OCI-LY3 (cell line): Measurements from ENCODE around the gene TLCD5.

Experiments used
- H2AFZ ChIP-seq: fragments of 200-600, 300-600 bp; shearing (Covaris generic); 2 replicates; pipeline ENCODE4 v1.6.0; 2014; ENCODE audit warnings: antibody characterized with exemption, low read depth, low read length
- H3K27ac ChIP-seq: fragments of 200-600, 300-600 bp; sonication (generic); 2 replicates; pipeline ENCODE4 v1.5.1; 2014; ENCODE audit warnings: mild to moderate bottlenecking, low read length, moderate library complexity, mixed read lengths
- H3K27me3 ChIP-seq: fragments of 200-600, 300-600 bp; sonication (generic); 2 replicates; pipeline ENCODE4 v1.6.1; 2014; ENCODE audit warnings: low read depth, low read length, mixed read lengths
- H3K36me3 ChIP-seq: fragments of 200-600, 300-600 bp; sonication (generic); replicated peaks from 2 replicates; pipeline ENCODE3; 2014; ENCODE audit warnings: low read depth, low read length, mixed read lengths
- H3K4me1 ChIP-seq: fragments of 300-600, 200-600 bp; sonication (generic); 2 replicates; pipeline ENCODE4 v1.6.1; 2014; ENCODE audit warnings: low read length, mixed read lengths
- H3K4me2 ChIP-seq: fragments of 200-600, 300-600 bp; sonication (generic); 2 replicates; pipeline ENCODE4 v1.6.1; 2014; ENCODE audit warnings: low read length, mixed read lengths
- H3K4me3 ChIP-seq: fragments of 300-600, 200-600 bp; sonication (generic); 2 replicates; pipeline ENCODE4 v1.5.1; 2014; ENCODE audit warnings: antibody characterized with exemption, mild to moderate bottlenecking, low read length, moderate library complexity
- H3K79me2 ChIP-seq: fragments of 300-600, 200-600 bp; shearing (Covaris generic); 2 replicates; pipeline ENCODE4 v1.6.1; 2014; ENCODE audit warnings: mild to moderate bottlenecking, low read length, mixed read lengths
- H3K9ac ChIP-seq: fragments of 300-600, 200-600 bp; shearing (Covaris generic); 2 replicates; pipeline ENCODE4 v1.6.0; 2014; ENCODE audit warnings: mild to moderate bottlenecking, low read length, moderate library complexity
- H3K9me3 ChIP-seq: fragments of 200-600, 300-600 bp; shearing (Covaris generic); 2 replicates; pipeline ENCODE4 v1.6.1; 2014; ENCODE audit warnings: low read length, mixed read lengths; ENCODE audit not compliant: insufficient read depth
- H4K20me1 ChIP-seq: fragments of 200-600, 300-600 bp; sonication (generic); 2 replicates; pipeline ENCODE4 v1.6.1; 2016; ENCODE audit warnings: low read length, mixed read lengths; ENCODE audit not compliant: insufficient read depth
- CTCF ChIP-seq: fragments of 200-600, 300-600 bp; sonication (generic); IDR thresholded peaks from 2 replicates; pipeline ENCODE4 v1.5.1; 2014; ENCODE audit warnings: antibody characterized with exemption, low read length, low read depth
- EZH2phosphoT487 ChIP-seq: fragments of 200-600 bp; shearing (Covaris generic); IDR thresholded peaks from 2 replicates; pipeline ENCODE4 v1.6.1; 2018; ENCODE audit warnings: antibody characterized with exemption, mixed run types, low read depth

The TLCD5 gene

DNA sequence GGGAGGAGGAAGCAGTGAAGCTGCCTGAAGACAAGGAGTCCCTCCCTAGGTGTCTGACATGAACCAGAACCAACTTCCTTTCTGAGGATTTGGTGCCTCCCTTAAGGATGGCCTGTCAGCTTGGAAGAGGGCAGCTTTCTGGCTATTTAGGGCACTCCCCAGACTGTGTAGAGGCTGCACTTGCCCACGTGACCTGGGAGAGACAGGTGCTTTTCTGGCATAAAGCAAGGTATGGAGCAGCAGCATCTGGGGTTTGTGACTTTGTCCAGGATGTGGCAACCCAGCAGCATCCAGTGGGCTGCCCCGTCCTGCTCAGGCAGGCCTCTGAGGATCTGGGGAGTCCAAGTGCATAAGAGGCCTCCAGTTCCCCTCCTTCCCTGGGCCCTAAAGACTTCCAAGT is 42.0 kb upstream of the TLCD5 start:
- Histone ChIP-seq H3K4me1 (no peaks in the 10 kb centered on the region), H3K79me2 (no peaks in the 10 kb centered on the region), H3K9ac (no peak overlapping the region), H3K27me3 (peaks cover 20% of the 10 kb centered on the region), H3K9me3 (no peaks in the 10 kb centered on the region), H3K4me2 (no peak overlapping the region), H3K27ac (no peak overlapping the region), H2AFZ (no peak overlapping the region), H4K20me1 (no peaks in the 10 kb centered on the region), H3K4me3 (no peak overlapping the region), H3K36me3 (no peaks in the 10 kb centered on the region)
- TF ChIP-seq CTCF (no peak), EZH2phosphoT487 (no peak)

DNA sequence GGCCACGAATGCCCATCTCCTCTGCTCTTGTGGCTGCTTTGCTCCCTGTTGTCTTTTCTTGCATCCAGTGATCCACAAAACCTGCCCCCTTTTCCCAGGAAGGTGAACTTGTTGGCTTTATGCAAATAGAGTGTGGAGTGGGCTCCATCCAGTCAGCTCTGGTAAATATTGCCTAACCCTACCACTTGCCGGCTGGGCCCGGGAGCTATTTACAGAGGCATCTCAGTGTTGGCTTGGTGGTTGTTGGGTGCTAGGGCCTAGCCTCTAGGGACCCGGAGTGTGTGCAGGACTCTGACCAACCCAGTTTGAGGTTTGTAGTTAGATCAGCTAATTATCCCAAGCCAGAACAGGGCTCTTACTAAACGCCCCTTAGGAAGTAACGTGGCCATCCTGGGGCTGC is 40.8 kb upstream of the TLCD5 start:
- Histone ChIP-seq H3K27ac (no peak overlapping the region), H3K36me3 (no peaks in the 10 kb centered on the region), H3K27me3 (peaks cover 30% of the 10 kb centered on the region), H3K79me2 (no peaks in the 10 kb centered on the region), H2AFZ (no peak overlapping the region), H3K9ac (no peak overlapping the region), H4K20me1 (no peaks in the 10 kb centered on the region), H3K4me2 (no peak overlapping the region), H3K9me3 (no peaks in the 10 kb centered on the region), H3K4me3 (no peak overlapping the region), H3K4me1 (peaks cover 1% of the 10 kb centered on the region; the same call in 1 of the 2 replicates)
- TF ChIP-seq EZH2phosphoT487 (no peak), CTCF (no peak)

DNA sequence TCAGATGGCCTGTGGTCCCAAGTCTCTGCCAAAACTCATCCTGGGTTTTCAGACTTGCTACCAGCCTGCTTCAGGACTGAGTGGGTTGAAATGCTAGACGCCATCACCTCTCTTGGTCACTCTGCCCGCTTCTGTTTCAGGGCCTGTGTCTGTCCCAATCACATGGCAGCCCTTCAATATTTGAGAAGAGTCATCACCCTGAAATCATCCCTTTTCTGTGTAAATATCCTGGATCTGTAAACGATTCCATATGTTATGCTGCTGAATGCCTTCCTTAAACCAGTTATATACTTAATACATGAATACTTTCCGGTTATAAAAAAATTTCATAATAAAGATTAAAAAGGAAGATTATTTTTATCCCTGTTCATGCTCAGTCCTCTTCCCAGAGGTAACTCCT is 39.8 kb upstream of the TLCD5 start:
- Histone ChIP-seq H3K79me2 (no peaks in the 10 kb centered on the region), H2AFZ (no peak overlapping the region), H3K9ac (no peak overlapping the region), H3K27ac (no peak overlapping the region), H3K27me3 (peaks cover 39% of the 10 kb centered on the region), H3K4me2 (no peak overlapping the region), H4K20me1 (no peaks in the 10 kb centered on the region), H3K9me3 (no peaks in the 10 kb centered on the region), H3K4me3 (no peak overlapping the region), H3K36me3 (no peaks in the 10 kb centered on the region), H3K4me1 (peaks cover 5% of the 10 kb centered on the region; the same call in 1 of the 2 replicates)
- TF ChIP-seq CTCF: no peak
- no peak for TF ChIP-seq EZH2phosphoT487

DNA sequence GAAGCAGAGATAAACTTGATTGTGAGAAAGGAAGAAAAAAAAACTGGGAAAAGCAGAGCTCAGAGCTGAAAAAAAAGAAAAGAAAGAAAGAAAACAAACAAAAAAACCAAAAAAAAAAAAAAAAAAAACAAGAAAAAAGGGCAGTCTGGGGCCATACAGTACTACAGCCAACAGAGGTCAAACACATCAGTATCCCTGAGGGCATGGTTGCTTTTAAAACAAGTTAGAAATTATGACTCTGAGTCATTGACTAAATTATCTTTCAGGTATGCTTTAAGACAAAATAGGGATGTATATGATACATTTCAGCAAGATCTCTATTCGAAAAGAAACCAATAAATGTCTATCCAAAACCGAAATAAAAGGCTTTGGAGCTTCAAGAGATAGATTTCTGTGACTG is 37.1 kb upstream of the TLCD5 start:
- no peaks in the 10 kb centered on the region for H3K79me2 ChIP-seq
- no peaks in the 10 kb centered on the region for H3K36me3 ChIP-seq
- no peak overlapping the region for H3K27ac ChIP-seq
- H4K20me1 ChIP-seq: no peaks in the 10 kb centered on the region
- H3K4me3 ChIP-seq: no peak overlapping the region
- no peak overlapping the region for H2AFZ ChIP-seq
- H3K9ac ChIP-seq: no peak overlapping the region
- H3K4me2 ChIP-seq: no peak overlapping the region
- no peaks in the 10 kb centered on the region for H3K9me3 ChIP-seq
- H3K4me1 ChIP-seq: peaks cover 5% of the 10 kb centered on the region; the same call in 1 of the 2 replicates
- no peak for TF ChIP-seq EZH2phosphoT487
- no peak for TF ChIP-seq CTCF
- peaks cover 48% of the 10 kb centered on the region for H3K27me3 ChIP-seq
